Measurements from ENCODE around the gene EPHB3. TPM values are rescaled to one million over a fixed set of nuclear protein-coding genes. Genes with fewer than 3 reads are reported as not detected.

The EPHB3 gene
- polyA plus RNA-seq, 2 donors: 24.6 to 27.7 TPM

GRCh38 chr3:184562878-184563560 lies 1.4 kb downstream of the EPHB3 start:
- Histone ChIP-seq H3K9me3 (ENCODE audit: control insufficient read depth in 2 of 2, insufficient read depth in 1 of 2, low read depth in 1 of 2, low read length in 1 of 2) (no peaks in the 10 kb centered on the region), H3K27ac (ENCODE audit: low read depth in 2 of 2, low read length in 1 of 2) (peak overlapping the region; percentile 95 to 97), H3K36me3 (ENCODE audit: control insufficient read depth in 2 of 2, insufficient read depth in 2 of 2, low read length in 1 of 2) (peaks cover 0 to 6% of the 10 kb centered on the region in 2 donors), H3K4me1 (ENCODE audit: control insufficient read depth in 2 of 2, insufficient read depth in 2 of 2, low read length in 1 of 2) (peaks cover 13 to 40% of the 10 kb centered on the region in 2 donors), H3K27me3 (ENCODE audit: control insufficient read depth in 1 of 2, insufficient read depth in 2 of 2, low read length in 2 of 2) (no peaks in the 10 kb centered on the region), H3K4me3 (ENCODE audit: low read depth in 1 of 2, low read length in 2 of 2) (peak overlapping the region; percentile 74 to 77)
- WGBS, 2 donors: 30 to 34% methylated on average over 24 of the region's 24 CpGs

- Histone ChIP-seq H3K36me3 (ENCODE audit: control insufficient read depth in 2 of 2, insufficient read depth in 2 of 2, low read length in 1 of 2) (peaks cover 0 to 6% of the 10 kb centered on the region in 2 donors), H3K9me3 (ENCODE audit: control insufficient read depth in 2 of 2, insufficient read depth in 1 of 2, low read depth in 1 of 2, low read length in 1 of 2) (no peaks in the 10 kb centered on the region), H3K4me1 (ENCODE audit: control insufficient read depth in 2 of 2, insufficient read depth in 2 of 2, low read length in 1 of 2) (peaks cover 18 to 42% of the 10 kb centered on the region in 2 donors), H3K4me3 (ENCODE audit: low read depth in 1 of 2, low read length in 2 of 2) (peak overlapping the region; percentile 74 to 77), H3K27me3 (ENCODE audit: control insufficient read depth in 1 of 2, insufficient read depth in 2 of 2, low read length in 2 of 2) (no peaks in the 10 kb centered on the region), H3K27ac (ENCODE audit: low read depth in 2 of 2, low read length in 1 of 2) (peak overlapping the region; percentile 95 to 97)
- WGBS, 2 donors: 31 to 39% methylated on average over 11 of the region's 11 CpGs
These were observed 2.0 kb downstream of the EPHB3 start for GRCh38 chr3:184563561-184563925.

DNA sequence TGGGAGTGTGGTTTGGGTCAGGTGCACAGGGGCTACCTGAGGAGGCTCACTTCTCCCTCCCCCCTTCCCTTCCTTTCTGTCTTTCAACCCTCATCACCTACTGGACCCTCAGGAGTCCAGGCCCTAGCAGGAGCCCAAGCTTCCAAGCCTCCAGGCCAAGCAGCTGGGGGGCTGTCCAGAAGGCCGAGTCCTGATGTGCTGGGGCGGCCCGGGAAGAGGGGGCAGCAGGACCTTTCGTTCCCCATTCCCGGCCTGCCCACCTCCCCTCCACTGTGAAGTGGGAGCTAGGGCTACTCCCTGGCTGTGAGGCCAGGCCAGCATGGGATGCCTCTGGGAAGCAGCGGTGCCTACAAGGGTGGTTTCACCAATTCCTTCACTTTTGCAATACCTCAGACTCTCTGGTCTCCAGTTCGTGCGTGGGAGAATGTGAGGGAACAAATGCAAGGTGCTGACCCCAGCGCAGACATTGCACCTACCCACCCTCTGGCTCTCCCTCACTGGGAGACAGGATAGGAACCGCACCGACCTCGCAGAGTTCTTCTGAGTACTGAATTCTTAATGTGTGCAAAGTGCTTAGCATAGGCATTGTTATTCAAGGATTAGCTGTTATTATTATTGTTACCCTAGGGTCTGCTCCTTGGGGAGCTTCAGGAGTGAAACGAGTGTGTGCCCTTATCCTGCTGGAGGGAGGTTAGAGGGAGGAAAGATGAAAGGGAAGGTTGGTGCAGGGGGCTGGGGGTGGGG lies 2.5 kb downstream of the EPHB3 start:
- Histone ChIP-seq H3K27me3 (ENCODE audit: control insufficient read depth in 1 of 2, insufficient read depth in 2 of 2, low read length in 2 of 2) (no peaks in the 10 kb centered on the region), H3K4me3 (ENCODE audit: low read depth in 1 of 2, low read length in 2 of 2) (peak overlapping the region; percentile 74 to 77), H3K36me3 (ENCODE audit: control insufficient read depth in 2 of 2, insufficient read depth in 2 of 2, low read length in 1 of 2) (peaks cover 0 to 6% of the 10 kb centered on the region in 2 donors), H3K4me1 (ENCODE audit: control insufficient read depth in 2 of 2, insufficient read depth in 2 of 2, low read length in 1 of 2) (peaks cover 18 to 42% of the 10 kb centered on the region in 2 donors), H3K9me3 (ENCODE audit: control insufficient read depth in 2 of 2, insufficient read depth in 1 of 2, low read depth in 1 of 2, low read length in 1 of 2) (no peaks in the 10 kb centered on the region), H3K27ac (ENCODE audit: low read depth in 2 of 2, low read length in 1 of 2) (peak overlapping the region; percentile 95 to 97)
- WGBS, 2 donors: 44 to 66% methylated on average over 13 of the region's 13 CpGs

GRCh38 chr3:184564685-184565385 lies 3.2 kb downstream of the EPHB3 start:
- Histone ChIP-seq H3K36me3 (ENCODE audit: control insufficient read depth in 2 of 2, insufficient read depth in 2 of 2, low read length in 1 of 2) (peaks cover 0 to 6% of the 10 kb centered on the region in 2 donors), H3K4me3 (ENCODE audit: low read depth in 1 of 2, low read length in 2 of 2) (peak overlapping the region; percentile 45 to 77), H3K9me3 (ENCODE audit: control insufficient read depth in 2 of 2, insufficient read depth in 1 of 2, low read depth in 1 of 2, low read length in 1 of 2) (no peaks in the 10 kb centered on the region), H3K27me3 (ENCODE audit: control insufficient read depth in 1 of 2, insufficient read depth in 2 of 2, low read length in 2 of 2) (no peaks in the 10 kb centered on the region), H3K4me1 (ENCODE audit: control insufficient read depth in 2 of 2, insufficient read depth in 2 of 2, low read length in 1 of 2) (peaks cover 18 to 42% of the 10 kb centered on the region in 2 donors), H3K27ac (ENCODE audit: low read depth in 2 of 2, low read length in 1 of 2) (peak overlapping the region; percentile 95 to 97)
- 54 to 61% methylated on average over 5 of the region's 5 CpGs for WGBS, 2 donors

DNA sequence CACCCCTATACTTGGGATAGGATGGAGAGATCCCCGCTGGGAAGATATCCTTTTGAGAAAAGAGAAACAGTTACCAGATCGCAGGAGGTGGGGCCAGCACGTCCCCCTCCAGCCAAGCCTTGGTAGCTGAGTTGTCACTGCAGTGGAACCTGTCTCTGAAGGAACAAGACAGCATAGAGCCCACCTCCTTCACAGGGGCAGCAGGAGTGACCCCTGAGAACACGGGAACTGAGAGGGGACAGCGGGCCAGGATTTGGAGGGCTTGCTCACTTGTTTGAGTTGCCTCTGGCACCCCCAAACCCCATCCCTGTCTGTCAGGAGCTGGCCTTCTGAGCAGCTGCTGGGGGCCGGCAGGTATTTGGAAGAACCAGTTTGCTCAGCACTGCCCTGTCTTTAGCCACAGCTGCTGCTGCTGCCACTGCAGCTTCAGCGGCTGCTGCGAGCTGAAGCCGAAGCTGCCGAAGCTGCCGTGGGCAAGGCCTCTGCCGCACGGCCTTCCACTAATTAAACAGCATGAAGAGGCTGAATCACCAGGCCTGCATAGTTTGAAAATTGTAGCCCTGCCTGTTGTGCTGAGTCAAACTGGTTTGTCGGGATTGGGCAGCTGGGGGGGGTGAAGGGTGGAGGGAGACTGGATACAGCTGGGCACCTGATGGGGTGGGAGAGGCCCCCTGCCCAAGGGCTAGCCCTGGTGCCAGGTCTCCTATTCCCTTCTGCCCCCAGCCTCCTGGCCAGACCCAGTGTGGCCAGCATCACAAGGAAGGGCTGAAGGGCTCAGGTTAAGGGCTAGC lies 4.0 kb downstream of the EPHB3 start:
- H3K9me3 ChIP-seq (ENCODE audit: control insufficient read depth in 2 of 2, insufficient read depth in 1 of 2, low read depth in 1 of 2, low read length in 1 of 2): no peaks in the 10 kb centered on the region
- WGBS, 2 donors: 32 to 36% methylated on average over 14 of the region's 14 CpGs
- H3K4me3 ChIP-seq (ENCODE audit: low read depth in 1 of 2, low read length in 2 of 2): peak overlapping the region; percentile 45 to 77
- peaks cover 18 to 42% of the 10 kb centered on the region in 2 donors for H3K4me1 ChIP-seq (ENCODE audit: control insufficient read depth in 2 of 2, insufficient read depth in 2 of 2, low read length in 1 of 2)
- no peaks in the 10 kb centered on the region for H3K27me3 ChIP-seq (ENCODE audit: control insufficient read depth in 1 of 2, insufficient read depth in 2 of 2, low read length in 2 of 2)
- H3K27ac ChIP-seq (ENCODE audit: low read depth in 2 of 2, low read length in 1 of 2): peak overlapping the region; percentile 96 to 97
- H3K36me3 ChIP-seq (ENCODE audit: control insufficient read depth in 2 of 2, insufficient read depth in 2 of 2, low read length in 1 of 2): peaks cover 0 to 6% of the 10 kb centered on the region in 2 donors

GRCh38 chr3:184566441-184567414 lies 5.1 kb downstream of the EPHB3 start:
- no peaks in the 10 kb centered on the region for H3K9me3 ChIP-seq (ENCODE audit: control insufficient read depth in 2 of 2, insufficient read depth in 1 of 2, low read depth in 1 of 2, low read length in 1 of 2)
- peaks cover 18 to 39% of the 10 kb centered on the region in 2 donors for H3K4me1 ChIP-seq (ENCODE audit: control insufficient read depth in 2 of 2, insufficient read depth in 2 of 2, low read length in 1 of 2)
- H3K27me3 ChIP-seq (ENCODE audit: control insufficient read depth in 1 of 2, insufficient read depth in 2 of 2, low read length in 2 of 2): no peaks in the 10 kb centered on the region
- H3K4me3 ChIP-seq (ENCODE audit: low read depth in 1 of 2, low read length in 2 of 2): peak overlapping the region; percentile 36 to 77
- 53 to 55% methylated on average over 14 of the region's 14 CpGs for WGBS, 2 donors
- H3K27ac ChIP-seq (ENCODE audit: low read depth in 2 of 2, low read length in 1 of 2): peak overlapping the region; percentile 96 to 97
- H3K36me3 ChIP-seq (ENCODE audit: control insufficient read depth in 2 of 2, insufficient read depth in 2 of 2, low read length in 1 of 2): peaks cover 0 to 6% of the 10 kb centered on the region in 2 donors

DNA sequence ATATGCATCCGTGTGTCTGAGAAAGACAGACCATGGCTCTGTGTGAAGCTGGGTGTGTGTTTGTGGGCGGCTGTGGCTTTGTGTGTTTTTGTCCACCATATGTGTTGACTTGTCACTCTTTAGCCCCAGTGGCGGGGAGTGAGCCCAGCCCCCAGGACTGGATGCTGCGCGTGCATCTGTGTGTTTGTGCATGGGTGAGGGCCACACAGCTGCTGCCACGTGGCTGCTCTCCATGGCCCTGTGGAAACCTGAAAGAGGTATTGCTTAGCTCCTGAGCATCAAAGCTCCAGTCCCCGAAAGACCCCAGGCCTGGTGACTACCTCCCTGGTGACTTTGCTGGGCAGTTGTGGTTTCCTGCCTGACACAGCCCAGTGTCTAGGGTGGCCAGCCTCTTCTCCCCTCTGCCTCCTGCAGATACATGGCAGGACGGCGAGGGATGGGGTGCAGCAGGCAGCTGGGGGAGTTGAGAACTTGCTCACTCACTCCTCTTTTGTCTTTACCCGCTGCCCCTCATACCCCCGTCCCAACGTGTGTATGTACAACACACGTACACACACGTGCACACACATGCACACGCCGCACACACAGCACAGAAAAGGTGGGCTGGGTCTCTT lies 6.5 kb downstream of the EPHB3 start:
- peaks cover 18 to 41% of the 10 kb centered on the region in 2 donors for H3K4me1 ChIP-seq (ENCODE audit: control insufficient read depth in 2 of 2, insufficient read depth in 2 of 2, low read length in 1 of 2)
- H3K27me3 ChIP-seq (ENCODE audit: control insufficient read depth in 1 of 2, insufficient read depth in 2 of 2, low read length in 2 of 2): no peaks in the 10 kb centered on the region
- H3K27ac ChIP-seq (ENCODE audit: low read depth in 2 of 2, low read length in 1 of 2): peak overlapping the region; percentile 96 to 97
- H3K36me3 ChIP-seq (ENCODE audit: control insufficient read depth in 2 of 2, insufficient read depth in 2 of 2, low read length in 1 of 2): peaks cover 0 to 16% of the 10 kb centered on the region in 2 donors
- 40 to 55% methylated on average over 16 of the region's 16 CpGs for WGBS, 2 donors
- H3K9me3 ChIP-seq (ENCODE audit: control insufficient read depth in 2 of 2, insufficient read depth in 1 of 2, low read depth in 1 of 2, low read length in 1 of 2): no peaks in the 10 kb centered on the region
- peak overlapping the region in 1 of 2 donors; percentile 58 for H3K4me3 ChIP-seq (ENCODE audit: low read depth in 1 of 2, low read length in 2 of 2)

- Histone ChIP-seq H3K9me3 (ENCODE audit: control insufficient read depth in 2 of 2, insufficient read depth in 1 of 2, low read depth in 1 of 2, low read length in 1 of 2) (no peaks in the 10 kb centered on the region), H3K4me3 (ENCODE audit: low read depth in 1 of 2, low read length in 2 of 2) (peak overlapping the region; percentile 52 to 58), H3K27me3 (ENCODE audit: control insufficient read depth in 1 of 2, insufficient read depth in 2 of 2, low read length in 2 of 2) (no peaks in the 10 kb centered on the region), H3K27ac (ENCODE audit: low read depth in 2 of 2, low read length in 1 of 2) (peak overlapping the region; percentile 96 to 97), H3K4me1 (ENCODE audit: control insufficient read depth in 2 of 2, insufficient read depth in 2 of 2, low read length in 1 of 2) (peaks cover 18 to 41% of the 10 kb centered on the region in 2 donors), H3K36me3 (ENCODE audit: control insufficient read depth in 2 of 2, insufficient read depth in 2 of 2, low read length in 1 of 2) (peaks cover 2 to 20% of the 10 kb centered on the region in 2 donors)
- 4 to 5% methylated on average over 15 to 16 of the region's 16 CpGs for WGBS, 2 donors
These were observed 7.0 kb downstream of the EPHB3 start for GRCh38 chr3:184568560-184568923.

All from esophagus (tissue), 2 donors.